GM10266 (cell line): Measurements from ENCODE around the gene CYTH2.
"Not testable (repeated sequence)": the region's sequence is repeated elsewhere in the genome, so short reads cannot be mapped to it uniquely, and the experiment has no call there.

ENCODE experiments used
- DNase-seq: peaks from one replicate; pipeline ENCODE4 v3.0.0; 2012; ENCODE audit errors: extremely low spot score
- TF ChIP-seq, protein P1 (sequence below): IDR thresholded peaks from 2 replicates; pipeline ENCODE4 v1.5.1; 2012; ENCODE audit warnings: mild to moderate bottlenecking, low read depth; ENCODE audit not compliant: control insufficient read depth, insufficient read depth; ENCODE audit errors: missing control alignments

CYTH2 gene

GRCh38 chr19:48512504-48513288 lies 43.5 kb downstream of the CYTH2 start:
- TF ChIP-seq, protein P1, sequence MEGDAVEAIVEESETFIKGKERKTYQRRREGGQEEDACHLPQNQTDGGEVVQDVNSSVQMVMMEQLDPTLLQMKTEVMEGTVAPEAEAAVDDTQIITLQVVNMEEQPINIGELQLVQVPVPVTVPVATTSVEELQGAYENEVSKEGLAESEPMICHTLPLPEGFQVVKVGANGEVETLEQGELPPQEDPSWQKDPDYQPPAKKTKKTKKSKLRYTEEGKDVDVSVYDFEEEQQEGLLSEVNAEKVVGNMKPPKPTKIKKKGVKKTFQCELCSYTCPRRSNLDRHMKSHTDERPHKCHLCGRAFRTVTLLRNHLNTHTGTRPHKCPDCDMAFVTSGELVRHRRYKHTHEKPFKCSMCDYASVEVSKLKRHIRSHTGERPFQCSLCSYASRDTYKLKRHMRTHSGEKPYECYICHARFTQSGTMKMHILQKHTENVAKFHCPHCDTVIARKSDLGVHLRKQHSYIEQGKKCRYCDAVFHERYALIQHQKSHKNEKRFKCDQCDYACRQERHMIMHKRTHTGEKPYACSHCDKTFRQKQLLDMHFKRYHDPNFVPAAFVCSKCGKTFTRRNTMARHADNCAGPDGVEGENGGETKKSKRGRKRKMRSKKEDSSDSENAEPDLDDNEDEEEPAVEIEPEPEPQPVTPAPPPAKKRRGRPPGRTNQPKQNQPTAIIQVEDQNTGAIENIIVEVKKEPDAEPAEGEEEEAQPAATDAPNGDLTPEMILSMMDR: no peak
- peak; percentile 12 for DNase-seq

DNA sequence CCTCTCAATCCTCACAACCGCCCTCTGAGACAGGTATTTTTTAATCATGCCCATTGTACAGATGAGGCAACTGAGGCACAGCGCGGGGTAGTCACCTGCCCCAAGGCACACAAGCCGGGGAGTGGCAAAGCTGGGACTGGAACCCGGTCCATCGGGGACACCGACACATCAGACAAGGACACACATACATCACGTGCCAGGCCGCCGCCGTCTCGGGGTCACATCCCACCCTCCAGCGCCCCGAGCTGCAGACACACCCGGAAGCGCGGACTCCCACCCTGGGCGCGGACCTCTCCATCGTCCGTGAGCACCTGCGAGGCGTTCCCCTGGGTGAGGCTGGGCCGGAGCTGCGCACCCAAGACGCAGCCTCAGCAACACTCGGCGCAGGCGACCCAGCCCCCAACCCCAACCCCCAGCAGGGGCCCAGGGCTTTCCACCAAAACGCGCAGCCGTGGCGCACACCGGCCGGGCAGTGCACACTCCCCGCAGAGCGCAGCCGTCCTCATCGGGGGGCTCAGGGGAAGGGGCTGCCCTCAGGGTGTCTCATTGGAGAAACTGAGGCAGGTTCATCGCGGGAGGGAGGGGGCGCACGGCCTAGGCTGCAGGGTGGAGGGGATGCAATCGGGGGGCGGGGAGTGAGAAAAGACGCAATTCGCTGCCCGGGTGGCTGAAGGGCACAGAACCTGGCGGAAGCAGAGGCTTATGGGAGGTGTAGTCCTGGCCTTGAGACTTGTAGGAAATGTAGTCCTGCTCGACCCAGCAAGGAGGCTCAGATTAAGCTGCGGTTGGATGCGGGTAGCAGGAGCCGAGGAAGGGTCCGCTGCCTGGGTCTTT lies 44.3 kb downstream of the CYTH2 start:
- TF ChIP-seq, protein P1: no peak
- DNase-seq: peak; percentile 87

GRCh38 chr19:48514123-48514458 lies 44.9 kb downstream of the CYTH2 start:
- TF ChIP-seq, protein P1: no peak
- DNase-seq: peak; percentile 14

GRCh38 chr19:48516536-48516935 lies 47.4 kb downstream of the CYTH2 start:
- TF ChIP-seq, protein P1: no peak
- no peak for DNase-seq

DNA sequence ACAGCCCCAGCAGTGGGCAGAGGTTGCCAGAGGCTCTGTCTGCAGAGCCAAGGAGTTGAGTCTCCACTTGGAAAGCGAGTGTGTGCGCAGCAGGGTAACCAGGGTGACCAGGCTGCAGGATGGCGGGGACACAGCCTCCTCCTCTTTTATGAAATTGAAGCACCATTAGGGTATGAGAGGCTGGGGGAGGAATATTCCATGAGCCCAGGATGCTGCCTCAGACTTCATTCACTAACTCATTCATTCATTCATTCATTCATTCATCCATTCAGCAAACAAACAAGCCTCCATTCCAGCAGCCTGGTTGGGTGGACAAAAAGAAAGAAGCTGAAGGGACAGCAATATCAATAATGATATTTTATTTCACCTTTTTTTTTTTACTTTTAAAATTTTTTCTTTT lies 49.0 kb downstream of the CYTH2 start:
- TF ChIP-seq, protein P1: no peak
- DNase-seq: no peak

DNA sequence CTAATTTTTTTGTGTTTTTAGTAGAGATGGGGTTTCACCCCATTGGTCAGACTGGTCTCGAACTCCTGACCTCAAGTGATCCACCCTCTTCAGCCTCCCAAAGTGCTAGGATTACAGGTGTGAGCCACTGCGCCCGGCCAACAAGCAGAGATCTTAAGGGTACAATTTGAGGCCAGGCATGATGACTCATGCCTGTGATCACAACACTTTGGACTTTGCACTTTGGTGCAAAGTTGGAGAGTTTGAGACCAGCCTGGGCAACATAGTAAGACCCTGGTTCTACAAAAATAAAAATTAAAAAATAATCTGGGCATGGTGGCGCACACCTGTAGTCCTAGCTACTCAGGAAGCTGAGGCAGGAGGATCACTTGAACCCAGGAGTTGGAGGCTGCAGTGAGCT lies 50.3 kb downstream of the CYTH2 start:
- DNase-seq: not testable (repeated sequence)

- no peak for DNase-seq
- TF ChIP-seq, protein P1: no peak
These were observed 51.0 kb downstream of the CYTH2 start for GRCh38 chr19:48520134-48520533.

- DNase-seq: no peak
- TF ChIP-seq, protein P1: no peak
These were observed 55.1 kb downstream of the CYTH2 start for GRCh38 chr19:48524221-48524620.
